Measurements from ENCODE around the gene PLET1.

The PLET1 gene

GRCh38 chr11:112269139-112269538 is 8.5 kb upstream of the PLET1 start:
- no peak for TF ChIP-seq REST (IDR thresholded peaks at IDR 0.05; ENCODE audit: insufficient read depth in 1 of 2, low read depth in 2 of 2, low read length in 2 of 2)
- TF ChIP-seq TAF1 (IDR thresholded peaks at IDR 0.05; ENCODE audit: borderline replicate concordance, insufficient read depth, low read length), result no peak
- no peak for TF ChIP-seq SIN3A (IDR thresholded peaks at IDR 0.05; ENCODE audit: borderline replicate concordance, insufficient read depth, low read length)
- no peak for TF ChIP-seq FOXP2 (optimal IDR thresholded peaks at IDR 0.05; ENCODE audit: borderline replicate concordance, extremely low read depth, extremely low read length, insufficient read depth)
- TF ChIP-seq POLR2AphosphoS5 (IDR thresholded peaks at IDR 0.05; ENCODE audit: low read depth, low read length), result no peak

GRCh38 chr11:112268406-112268805 is 7.7 kb upstream of the PLET1 start:
- TF ChIP-seq REST (IDR thresholded peaks at IDR 0.05; ENCODE audit: insufficient read depth in 1 of 2, low read depth in 2 of 2, low read length in 2 of 2), result no peak
- no peak for TF ChIP-seq SIN3A (IDR thresholded peaks at IDR 0.05; ENCODE audit: borderline replicate concordance, insufficient read depth, low read length)
- TF ChIP-seq TAF1 (IDR thresholded peaks at IDR 0.05; ENCODE audit: borderline replicate concordance, insufficient read depth, low read length), result no peak
- no peak for TF ChIP-seq FOXP2 (optimal IDR thresholded peaks at IDR 0.05; ENCODE audit: borderline replicate concordance, extremely low read depth, extremely low read length, insufficient read depth)
- no peak for TF ChIP-seq POLR2AphosphoS5 (IDR thresholded peaks at IDR 0.05; ENCODE audit: low read depth, low read length)

- no peak for TF ChIP-seq FOXP2 (optimal IDR thresholded peaks at IDR 0.05; ENCODE audit: borderline replicate concordance, extremely low read depth, extremely low read length, insufficient read depth)
- TF ChIP-seq POLR2AphosphoS5 (IDR thresholded peaks at IDR 0.05; ENCODE audit: low read depth, low read length), result no peak
- no peak for TF ChIP-seq REST (IDR thresholded peaks at IDR 0.05; ENCODE audit: insufficient read depth in 1 of 2, low read depth in 2 of 2, low read length in 2 of 2)
- TF ChIP-seq SIN3A (IDR thresholded peaks at IDR 0.05; ENCODE audit: borderline replicate concordance, insufficient read depth, low read length), result no peak
- no peak for TF ChIP-seq TAF1 (IDR thresholded peaks at IDR 0.05; ENCODE audit: borderline replicate concordance, insufficient read depth, low read length)
Measured at GRCh38 chr11:112267188-112267591, 6.5 kb upstream of the PLET1 start.

- no peak for TF ChIP-seq REST (IDR thresholded peaks at IDR 0.05; ENCODE audit: insufficient read depth in 1 of 2, low read depth in 2 of 2, low read length in 2 of 2)
- no peak for TF ChIP-seq POLR2AphosphoS5 (IDR thresholded peaks at IDR 0.05; ENCODE audit: low read depth, low read length)
- TF ChIP-seq SIN3A (IDR thresholded peaks at IDR 0.05; ENCODE audit: borderline replicate concordance, insufficient read depth, low read length), result no peak
- no peak for TF ChIP-seq FOXP2 (optimal IDR thresholded peaks at IDR 0.05; ENCODE audit: borderline replicate concordance, extremely low read depth, extremely low read length, insufficient read depth)
- TF ChIP-seq TAF1 (IDR thresholded peaks at IDR 0.05; ENCODE audit: borderline replicate concordance, insufficient read depth, low read length), result no peak
Measured at GRCh38 chr11:112266410-112266778, 5.7 kb upstream of the PLET1 start.

All from PFSK-1 (cell line).